Mesendoderm (in vitro differentiated cells): Measurements from ENCODE around the gene SLC13A3.

Experiments used
- DNase-seq: peaks from one replicate; pipeline ENCODE4 v3.0.0; 2013
- H2AK5ac ChIP-seq: 2 replicates; pipeline ENCODE4 v1.6.1; 2013; ENCODE audit warnings: low read length, inconsistent platforms
- H2BK120ac ChIP-seq: 2 replicates; pipeline ENCODE4 v1.6.1; 2013; ENCODE audit warnings: low read depth, mild to moderate bottlenecking, low read length, moderate library complexity, mixed read lengths
- H2BK15ac ChIP-seq: replicated peaks from 2 replicates; pipeline ENCODE4 v1.6.1; 2013; ENCODE audit warnings: low read depth, mild to moderate bottlenecking, moderate library complexity
- H2BK5ac ChIP-seq: 2 replicates; pipeline ENCODE4 v1.6.1; 2013; ENCODE audit warnings: low read length, inconsistent platforms
- H3K18ac ChIP-seq: 2 replicates; pipeline ENCODE4 v1.6.1; 2013; ENCODE audit warnings: mild to moderate bottlenecking, low read length, mixed read lengths
- H3K23ac ChIP-seq: one replicate; pipeline ENCODE4 v1.6.1; 2013; ENCODE audit warnings: low read length
- H3K27ac ChIP-seq: 2 replicates; pipeline ENCODE4 v1.5.1; 2013; ENCODE audit warnings: low read depth, mild to moderate bottlenecking, inconsistent platforms, low read length, moderate library complexity
- H3K27me3 ChIP-seq: 2 replicates; pipeline ENCODE4 v1.6.1; 2013; ENCODE audit warnings: low read length, control low read depth, mild to moderate bottlenecking, inconsistent platforms; ENCODE audit not compliant: insufficient read depth, poor library complexity
- H3K36me3 ChIP-seq: 2 replicates; pipeline ENCODE4 v1.6.1; 2013; ENCODE audit warnings: low read length, inconsistent platforms; ENCODE audit not compliant: control insufficient read depth, insufficient read depth
- H3K4ac ChIP-seq: one replicate; pipeline ENCODE4 v1.6.1; 2013; ENCODE audit warnings: low read depth, mild to moderate bottlenecking, low read length, moderate library complexity
- H3K4me1 ChIP-seq: 2 replicates; pipeline ENCODE4 v1.6.1; 2013; ENCODE audit warnings: low read depth, low read length, inconsistent platforms; ENCODE audit not compliant: control insufficient read depth
- H3K4me2 ChIP-seq: 2 replicates; pipeline ENCODE4 v1.6.1; 2013; ENCODE audit warnings: low read length
- H3K4me3 ChIP-seq: 2 replicates; pipeline ENCODE4 v1.5.1; 2013; ENCODE audit warnings: mild to moderate bottlenecking, low read length
- H3K56ac ChIP-seq: one replicate; pipeline ENCODE4 v1.6.1; 2013; ENCODE audit warnings: low read length
- H3K79me1 ChIP-seq: 2 replicates; pipeline ENCODE4 v1.6.1; 2013; ENCODE audit warnings: low read length, inconsistent platforms
- H3K79me2 ChIP-seq: 2 replicates; pipeline ENCODE4 v1.6.1; 2013; ENCODE audit warnings: mild to moderate bottlenecking, low read length; ENCODE audit not compliant: control insufficient read depth, insufficient read depth
- H3K9ac ChIP-seq: 2 replicates; pipeline ENCODE4 v1.6.1; 2013; ENCODE audit warnings: low read length, inconsistent platforms
- H4K5ac ChIP-seq: one replicate; pipeline ENCODE4 v1.6.1; 2013; ENCODE audit warnings: low read length
- H4K8ac ChIP-seq: one replicate; pipeline ENCODE4 v1.6.1; 2013; ENCODE audit warnings: low read depth, mild to moderate bottlenecking, control low read depth, low read length, moderate library complexity
- WGBS: extraction: QIAGEN DNeasy Blood & Tissue Kit; methylation state at CpG from one replicate; pipeline ENCODE4 v1.1.7; 2013; ENCODE audit warnings: low lambda C conversion rate, missing lambda C conversion rate; ENCODE audit not compliant: insufficient coverage; ENCODE audit errors: extremely low coverage; 5-methylcytosine and 5-hydroxymethylcytosine counted together

SLC13A3 gene

DNA sequence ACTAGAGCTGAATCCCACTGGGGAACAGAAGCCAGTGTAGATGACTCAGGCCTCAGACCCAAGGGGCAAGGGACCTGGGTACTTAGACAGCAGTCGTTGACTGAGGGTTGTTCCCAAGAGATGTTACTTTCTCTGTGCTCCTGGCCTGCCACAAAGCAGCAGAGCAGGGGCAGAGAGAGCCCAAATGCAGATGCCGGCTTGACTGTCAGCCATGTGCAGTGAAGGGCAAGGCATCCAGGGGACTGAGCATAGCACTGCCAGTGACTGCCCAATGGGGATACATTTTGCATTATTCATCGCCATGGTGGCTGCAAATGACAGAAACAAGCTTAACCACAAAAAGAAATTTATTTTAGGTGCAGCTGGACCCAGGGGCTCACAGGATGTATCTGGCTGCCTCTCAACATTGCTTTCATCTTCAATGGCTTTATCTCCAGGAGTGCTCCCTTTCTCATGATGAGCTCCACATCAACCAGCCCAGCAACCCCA is 45.6 kb upstream of the SLC13A3 start:
- Histone ChIP-seq H2AK5ac (no peak overlapping the region), H3K27me3 (no peaks in the 10 kb centered on the region), H3K79me2 (no peaks in the 10 kb centered on the region), H3K79me1 (no peaks in the 10 kb centered on the region), H3K4me2 (no peak overlapping the region), H2BK15ac (no peak overlapping the region), H2BK5ac (no peak overlapping the region), H3K18ac (no peak overlapping the region), H4K5ac (no peak overlapping the region), H3K27ac (no peak overlapping the region), H2BK120ac (no peak overlapping the region), H3K36me3 (no peaks in the 10 kb centered on the region), H3K23ac (no peak overlapping the region), H3K4me1 (no peaks in the 10 kb centered on the region), H3K4me3 (no peak overlapping the region), H4K8ac (no peak overlapping the region), H3K9ac (no peak overlapping the region), H3K4ac (no peak overlapping the region), H3K56ac (no peak overlapping the region)
- no CpG with 5 or more reads among the region's 3 CpGs for WGBS
- no peak for DNase-seq

DNA sequence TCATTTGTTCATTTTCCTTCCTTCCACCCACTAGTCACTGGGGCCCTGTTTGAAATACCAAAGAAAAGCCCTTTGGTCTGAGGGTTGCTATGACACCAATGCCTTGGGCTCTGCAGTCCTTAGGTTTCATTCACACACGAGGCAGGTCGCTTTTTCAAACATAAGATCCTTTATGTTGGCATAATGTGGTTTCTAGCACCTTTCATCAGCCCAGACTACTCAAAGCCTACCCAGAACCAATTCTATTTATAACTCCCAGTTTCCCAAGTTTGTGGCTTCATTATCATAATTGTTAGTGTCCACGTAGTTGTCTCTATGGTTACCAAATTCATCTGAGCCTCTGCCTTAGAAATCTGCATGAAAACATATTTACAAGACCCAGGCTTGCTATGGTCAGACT is 44.6 kb upstream of the SLC13A3 start:
- no peak overlapping the region for H2BK15ac ChIP-seq
- H3K36me3 ChIP-seq = no peaks in the 10 kb centered on the region
- no peak overlapping the region for H2BK120ac ChIP-seq
- H3K27me3 ChIP-seq = no peaks in the 10 kb centered on the region
- no peak overlapping the region for H3K18ac ChIP-seq
- no peak overlapping the region for H3K9ac ChIP-seq
- H3K56ac ChIP-seq = no peak overlapping the region
- no peak overlapping the region for H3K27ac ChIP-seq
- no peak overlapping the region for H3K4me3 ChIP-seq
- no peak for DNase-seq
- no peak overlapping the region for H2AK5ac ChIP-seq
- no peak overlapping the region for H3K23ac ChIP-seq
- H2BK5ac ChIP-seq = no peak overlapping the region
- no peaks in the 10 kb centered on the region for H3K79me2 ChIP-seq
- no CpG with 5 or more reads among the region's 3 CpGs for WGBS
- no peaks in the 10 kb centered on the region for H3K4me1 ChIP-seq
- H4K8ac ChIP-seq = no peak overlapping the region
- no peak overlapping the region for H3K4me2 ChIP-seq
- no peak overlapping the region for H3K4ac ChIP-seq
- H3K79me1 ChIP-seq = no peaks in the 10 kb centered on the region
- no peak overlapping the region for H4K5ac ChIP-seq

DNA sequence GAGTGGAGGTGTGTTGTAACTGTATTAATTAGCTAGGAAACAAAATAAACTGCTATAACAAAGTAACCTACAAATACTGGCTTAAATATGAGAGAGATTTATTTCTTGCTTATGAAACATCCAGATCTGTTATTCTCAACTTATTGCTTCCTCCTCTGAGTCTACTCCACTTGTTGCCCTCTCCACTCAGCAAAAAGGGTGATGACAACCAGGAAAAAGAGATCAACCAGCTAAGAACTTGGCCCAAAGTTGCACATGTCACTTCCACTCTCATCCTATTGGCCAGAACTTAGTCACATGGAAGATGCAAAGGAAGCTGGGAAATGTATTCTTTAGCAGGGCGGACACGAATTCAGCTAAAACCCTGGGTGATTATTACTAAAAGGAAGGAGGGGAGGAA is 43.2 kb upstream of the SLC13A3 start:
- no peak overlapping the region for H3K23ac ChIP-seq
- H4K8ac ChIP-seq = no peak overlapping the region
- no peak overlapping the region for H3K9ac ChIP-seq
- no peak overlapping the region for H2BK15ac ChIP-seq
- H2BK5ac ChIP-seq = no peak overlapping the region
- H3K4ac ChIP-seq = no peak overlapping the region
- H2BK120ac ChIP-seq = no peak overlapping the region
- no peaks in the 10 kb centered on the region for H3K36me3 ChIP-seq
- H3K79me2 ChIP-seq = no peaks in the 10 kb centered on the region
- peak; percentile 61 for DNase-seq
- H3K79me1 ChIP-seq = no peaks in the 10 kb centered on the region
- H3K56ac ChIP-seq = no peak overlapping the region
- no peak overlapping the region for H3K27ac ChIP-seq
- no peaks in the 10 kb centered on the region for H3K27me3 ChIP-seq
- no peak overlapping the region for H3K4me2 ChIP-seq
- no peak overlapping the region for H3K18ac ChIP-seq
- H4K5ac ChIP-seq = no peak overlapping the region
- no CpG with 5 or more reads among the region's 2 CpGs for WGBS
- H3K4me3 ChIP-seq = no peak overlapping the region
- H3K4me1 ChIP-seq = no peaks in the 10 kb centered on the region
- no peak overlapping the region for H2AK5ac ChIP-seq

DNA sequence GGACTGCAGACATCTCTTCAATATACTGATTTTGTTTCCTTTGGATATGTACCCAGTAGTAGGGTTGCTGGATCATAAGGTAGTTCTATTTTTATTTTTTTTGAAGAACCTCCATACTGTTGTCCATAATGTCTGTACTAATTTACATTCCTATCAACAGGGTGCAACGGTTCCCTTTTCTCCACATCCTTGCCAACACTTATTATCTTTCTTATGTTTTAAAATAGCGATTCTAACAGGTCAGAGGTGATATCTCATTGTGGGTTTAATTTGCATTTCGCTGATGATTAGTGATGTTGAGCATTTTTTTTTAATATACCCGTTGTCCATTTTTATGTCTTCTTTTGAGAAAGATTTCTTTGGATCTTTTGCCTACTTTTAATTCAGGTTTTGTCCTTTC is 39.9 kb upstream of the SLC13A3 start:
- Histone ChIP-seq H3K4me3 (no peak overlapping the region), H4K8ac (no peak overlapping the region), H2BK120ac (no peak overlapping the region), H2AK5ac (no peak overlapping the region), H3K18ac (no peak overlapping the region), H3K4me1 (peaks cover 4% of the 10 kb centered on the region), H4K5ac (no peak overlapping the region), H3K27me3 (no peaks in the 10 kb centered on the region), H2BK5ac (no peak overlapping the region), H3K27ac (no peak overlapping the region), H3K9ac (no peak overlapping the region), H3K79me2 (peaks cover 22% of the 10 kb centered on the region), H3K23ac (no peak overlapping the region), H3K79me1 (peaks cover 9% of the 10 kb centered on the region), H2BK15ac (no peak overlapping the region), H3K36me3 (no peaks in the 10 kb centered on the region), H3K4me2 (no peak overlapping the region), H3K56ac (no peak overlapping the region), H3K4ac (no peak overlapping the region)
- no CpG with 5 or more reads among the region's 4 CpGs for WGBS
- DNase-seq = no peak

DNA sequence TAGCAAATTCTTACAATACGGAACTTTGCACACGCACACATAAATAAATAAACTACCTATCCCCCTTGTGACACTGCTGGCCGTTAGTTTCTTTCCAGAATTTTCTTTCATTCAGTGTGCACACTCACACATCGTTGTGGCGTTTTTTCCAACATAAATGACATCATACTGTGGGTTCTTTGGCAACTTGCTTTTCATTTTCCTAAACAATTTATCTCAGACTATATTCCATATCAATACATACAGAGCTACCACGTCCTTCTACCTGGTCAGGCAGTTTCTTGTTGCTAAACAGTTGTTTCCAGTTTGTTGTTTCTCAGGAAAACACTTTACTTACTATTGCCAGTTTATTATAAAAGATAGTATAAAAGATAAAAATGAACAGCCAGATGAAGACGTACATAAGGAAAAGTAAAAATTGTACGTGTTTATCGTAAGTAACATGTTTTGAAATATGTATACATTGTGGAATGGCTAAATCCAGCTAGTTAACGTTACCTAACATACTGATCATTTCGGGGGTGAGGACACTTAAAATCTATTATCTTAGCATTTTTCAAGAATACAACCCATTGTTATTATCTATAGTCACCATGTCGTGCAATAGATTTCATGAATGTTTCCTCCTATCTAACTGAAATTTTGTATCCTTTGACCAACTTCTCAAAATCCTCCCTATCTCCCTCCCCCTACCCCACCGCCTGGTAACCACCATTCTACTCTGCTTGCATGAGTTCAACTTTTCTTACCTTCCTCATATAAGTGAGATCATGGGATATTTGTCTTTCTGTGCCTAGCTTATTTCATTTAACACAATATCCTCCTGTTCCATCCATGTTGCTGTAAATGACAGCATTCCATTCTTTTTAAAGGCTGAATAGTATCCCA is 39.2 kb upstream of the SLC13A3 start:
- peak overlapping the region; percentile 47 for H3K9ac ChIP-seq
- H3K4me1 ChIP-seq = peaks cover 4% of the 10 kb centered on the region
- no peak overlapping the region for H3K4me3 ChIP-seq
- H3K23ac ChIP-seq = no peak overlapping the region
- peaks cover 9% of the 10 kb centered on the region for H3K79me1 ChIP-seq
- H3K79me2 ChIP-seq = peaks cover 24% of the 10 kb centered on the region
- H2AK5ac ChIP-seq = no peak overlapping the region
- no peak overlapping the region for H3K4ac ChIP-seq
- H3K36me3 ChIP-seq = no peaks in the 10 kb centered on the region
- no peak overlapping the region for H4K5ac ChIP-seq
- H3K56ac ChIP-seq = peak overlapping the region; percentile 45
- H2BK15ac ChIP-seq = no peak overlapping the region
- WGBS = 100% methylated on average over 3 of the region's 13 CpGs
- H3K27ac ChIP-seq = no peak overlapping the region
- H2BK120ac ChIP-seq = no peak overlapping the region
- H4K8ac ChIP-seq = no peak overlapping the region
- no peak overlapping the region for H2BK5ac ChIP-seq
- H3K18ac ChIP-seq = no peak overlapping the region
- no peak for DNase-seq
- H3K27me3 ChIP-seq = no peaks in the 10 kb centered on the region
- H3K4me2 ChIP-seq = no peak overlapping the region

DNA sequence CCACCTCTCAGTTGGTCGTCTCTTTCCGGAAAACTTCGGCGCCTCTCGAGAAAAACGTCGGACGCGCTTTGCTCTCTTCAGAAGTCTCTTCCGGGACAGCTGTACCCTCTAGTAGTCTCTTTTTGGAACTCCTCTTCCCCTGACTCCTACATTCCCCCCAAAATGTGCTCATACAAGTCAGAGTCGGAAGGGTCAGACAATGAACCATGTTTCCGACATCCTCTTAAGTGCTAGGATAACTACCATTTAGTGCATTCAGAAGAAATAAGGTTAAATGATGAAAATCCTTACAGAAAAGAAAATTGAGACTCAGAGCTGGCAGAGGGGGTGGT is 38.5 kb upstream of the SLC13A3 start:
- no CpG with 5 or more reads among the region's 12 CpGs for WGBS

More for the DNA sequence above, 38.5 kb upstream of the SLC13A3 start:
- Histone ChIP-seq H3K4me3 (peak overlapping the region; percentile 49), H3K4me2 (peak overlapping the region; percentile 81), H3K36me3 (no peaks in the 10 kb centered on the region), H3K4ac (no peak overlapping the region), H4K5ac (peak overlapping the region; percentile 93), H4K8ac (no peak overlapping the region), H3K9ac (peak overlapping the region; percentile 94), H2BK120ac (no peak overlapping the region), H3K23ac (no peak overlapping the region), H2BK15ac (no peak overlapping the region), H3K56ac (peak overlapping the region; percentile 89), H3K18ac (no peak overlapping the region), H3K4me1 (peaks cover 4% of the 10 kb centered on the region), H3K27ac (peak overlapping the region; percentile 63), H3K79me1 (peaks cover 10% of the 10 kb centered on the region), H3K27me3 (no peaks in the 10 kb centered on the region), H2AK5ac (no peak overlapping the region), H2BK5ac (no peak overlapping the region), H3K79me2 (peaks cover 24% of the 10 kb centered on the region)
- DNase-seq = no peak
